GM21526 (cell line): ENCODE data around the gene TBC1D2B.

Experiments used
- ATAC-seq: cut with Tn5 transposase; IDR thresholded peaks from one replicate; pipeline ENCODE4 v1.9.1; 2021; ENCODE audit warnings: moderate library complexity; ENCODE audit not compliant: unreplicated experiment, low FRiP score

The TBC1D2B gene

GRCh38 chr15:78098131-78098755 lies 20.7 kb upstream of the TBC1D2B start:
- ATAC-seq, result no peak

GRCh38 chr15:78097667-78098066 lies 20.2 kb upstream of the TBC1D2B start:
- no peak for ATAC-seq

DNA sequence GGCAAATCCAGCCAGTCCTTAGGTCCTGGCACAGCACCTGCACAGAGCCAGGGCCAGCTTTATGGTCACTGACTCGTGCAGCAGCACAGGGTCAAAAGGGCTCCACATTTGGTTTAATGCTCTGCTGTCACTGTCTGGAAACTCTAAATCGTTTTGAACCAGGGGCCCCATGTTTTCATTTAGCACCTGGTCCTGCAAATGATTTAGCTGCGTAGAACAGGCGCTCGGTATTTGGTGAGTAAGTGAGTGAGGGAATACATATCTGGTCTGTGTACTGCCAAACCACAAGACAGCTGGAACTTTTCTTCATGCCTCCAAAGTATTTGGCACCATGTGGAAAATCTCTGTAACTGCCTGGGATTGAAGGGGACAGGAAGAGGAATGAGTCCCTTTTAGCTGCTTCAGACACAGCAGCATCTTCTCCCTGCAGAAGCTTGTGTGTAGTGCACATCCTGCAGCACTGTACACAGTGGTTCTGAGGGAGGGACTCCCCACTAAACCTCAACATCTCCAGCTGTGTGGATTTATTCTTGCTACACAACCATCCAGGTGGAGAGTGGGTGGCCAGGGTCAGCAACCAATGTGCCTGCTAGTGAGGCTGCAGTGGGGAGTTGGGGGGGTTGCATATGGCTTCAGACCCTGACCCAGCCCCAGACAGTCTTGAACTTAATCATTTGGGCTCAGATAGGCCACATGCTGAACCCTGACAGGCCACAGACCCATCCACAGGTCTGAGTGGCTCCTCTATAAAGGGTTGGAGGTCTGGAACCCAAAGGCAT lies 15.9 kb upstream of the TBC1D2B start:
- no peak for ATAC-seq

- no peak for ATAC-seq
These were observed 14.9 kb upstream of the TBC1D2B start, which contains the start of gene SH2D7 for GRCh38 chr15:78092261-78093041. TSS of gene SH2D7 (plus strand) at chr15:78092561. CDS start at chr15:78092585, 24 bp downstream.

DNA sequence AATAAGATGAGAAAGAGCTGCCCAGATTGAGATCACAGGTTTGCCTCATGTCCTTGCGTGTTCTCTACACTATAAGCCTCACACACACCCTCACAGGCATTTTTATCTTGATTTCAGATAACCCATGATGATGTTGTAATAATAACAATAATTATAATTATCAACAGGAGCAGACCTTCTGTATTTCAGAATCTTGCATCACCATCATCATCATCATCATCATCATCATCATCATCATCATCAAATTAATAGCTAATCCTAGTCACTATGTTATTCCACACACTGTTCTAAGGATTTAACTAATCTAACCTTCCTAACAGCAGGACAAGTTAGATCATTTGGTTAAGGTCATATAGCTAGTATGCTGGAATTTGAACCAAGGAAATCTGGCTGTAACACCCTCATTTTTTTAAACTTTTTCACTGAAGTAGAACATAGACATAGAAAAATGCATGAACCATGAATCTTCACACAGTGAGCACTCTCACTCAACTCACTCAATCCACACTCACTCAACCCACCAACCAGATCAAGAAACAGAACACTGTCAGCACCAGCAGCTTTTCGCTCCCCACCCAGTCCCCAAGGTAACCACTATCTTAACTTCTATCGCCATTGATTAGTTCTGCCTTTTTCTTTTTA lies 13.0 kb upstream of the TBC1D2B start:
- ATAC-seq, result no peak

- no peak for ATAC-seq
These were observed 11.2 kb upstream of the TBC1D2B start for GRCh38 chr15:78088773-78089080.

GRCh38 chr15:78087951-78088772 lies 10.7 kb upstream of the TBC1D2B start:
- no peak for ATAC-seq

DNA sequence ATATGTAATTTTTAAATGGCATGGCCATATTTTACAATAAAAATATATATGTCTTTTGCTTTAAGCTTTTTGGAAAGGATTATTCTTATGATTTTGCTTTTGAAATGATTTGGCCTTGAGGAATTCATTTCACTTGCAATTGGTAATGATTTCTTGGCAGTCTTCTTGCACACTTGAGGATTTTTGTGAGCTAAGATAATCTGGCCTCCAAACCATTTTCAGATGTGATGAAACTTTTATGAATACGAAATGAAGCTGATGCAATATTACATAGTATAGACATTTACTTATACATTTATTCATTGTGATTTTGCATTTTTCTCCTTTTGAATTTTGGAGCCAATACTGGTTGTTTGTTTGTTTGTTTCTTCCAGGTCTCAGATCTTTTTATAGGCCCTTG lies 8.4 kb upstream of the TBC1D2B start:
- ATAC-seq, result no peak

GRCh38 chr15:78084449-78084750 lies 6.9 kb upstream of the TBC1D2B start:
- no peak for ATAC-seq

- no peak for ATAC-seq
These were observed 6.4 kb upstream of the TBC1D2B start for GRCh38 chr15:78083687-78084448.

- ATAC-seq, result no peak
These were observed 5.7 kb upstream of the TBC1D2B start for GRCh38 chr15:78083186-78083585.

- ATAC-seq, result no peak
These were observed 5.2 kb upstream of the TBC1D2B start for GRCh38 chr15:78082743-78083110.

GRCh38 chr15:78082106-78082742 lies 4.7 kb upstream of the TBC1D2B start:
- no peak for ATAC-seq

- no peak for ATAC-seq
These were observed 2.6 kb upstream of the TBC1D2B start for GRCh38 chr15:78080088-78080460.

GRCh38 chr15:78079298-78080087 lies 2.0 kb upstream of the TBC1D2B start:
- ATAC-seq, result no peak

- no peak for ATAC-seq
These were observed 330 bp upstream of the TBC1D2B start for GRCh38 chr15:78077871-78078210.

GRCh38 chr15:78076231-78077052 lies 1.1 kb downstream of the TBC1D2B start:
- ATAC-seq, result no peak
